Right lobe of liver (tissue), 6 donors: ENCODE data around the gene VARS1. TPM values are rescaled to one million over a fixed set of nuclear protein-coding genes. Genes with fewer than 3 reads are reported as not detected.

Experiments
- ATAC-seq, 4 donors: fragments of 200-7000 bp; cut with Tn5 transposase; one replicate each; pipeline ENCODE4 v1.9.1; 2020; ENCODE audit warnings: mild to moderate bottlenecking in 4 of 4, moderate library complexity in 4 of 4
- DNase-seq, 3 donors: peaks; one replicate each; pipeline ENCODE4 v3.0.0-alpha.2; 2020
- H3K27ac ChIP-seq, 3 donors: fragments of 200-600 bp; one replicate each; pipeline ENCODE4 v1.8.0; 2022
- H3K27me3 ChIP-seq, 2 donors: fragments of 200-600 bp; one replicate each; pipeline ENCODE4 v1.8.0; 2022
- H3K36me3 ChIP-seq, 4 donors: fragments of 200-600 bp; sonication (generic) in 1 of 4; one replicate each; pipeline versions ENCODE4 v1.5.1 to v1.8.0; 2017 to 2022; ENCODE audit warnings: control low read depth in 1 of 4
- H3K4me1 ChIP-seq, 4 donors: fragments of 200-600 bp; sonication (generic) in 1 of 4; one replicate each; pipeline versions ENCODE4 v1.5.1 to v1.8.0; 2017 to 2022; ENCODE audit warnings: control low read depth in 1 of 4
- H3K4me3 ChIP-seq, 3 donors: fragments of 200-600 bp; one replicate each; pipeline ENCODE4 v1.8.0; 2022
- H3K9me3 ChIP-seq, 4 donors: fragments of 200-600 bp; sonication (generic) in 1 of 4; one replicate each; pipeline versions ENCODE4 v1.5.1 to v1.8.0; 2017 to 2022; ENCODE audit warnings: control low read depth in 1 of 4
- POLR2A ChIP-seq: fragments of 450-650 bp; IDR thresholded peaks from one replicate; pipeline ENCODE4 v1.6.1; 2017; ENCODE audit warnings: antibody characterized with exemption, mild to moderate bottlenecking
- WGBS: methylation state at CpG from one replicate; pipeline ENCODE4 v1.1.6; 2018; ENCODE audit warnings: low coverage, low lambda C conversion rate; ENCODE audit not compliant: insufficient coverage; ENCODE audit errors: missing lambda C conversion rate; 5-methylcytosine and 5-hydroxymethylcytosine counted together
- intact Hi-C, 2 donors: fragments of 100-400 bp; cut with DNase I; formaldehyde crosslinking; loops; one replicate each; pipeline versions ENCODE4 v1.11.2 to v1.14.1; 2022
- total RNA-seq, 6 experiments: library from RNA; depleted of rRNA in 2 of 6; stranded (reverse); fragments of >200 nt in 2 of 6; fragmentation: NEBNext Ultra II Directional in 3 of 6; extraction: Animal tissue kit (Norgen Biotek cat#: 25700) in 3 of 6; gene quantifications; one replicate each; pipeline versions ENCODE4 v1.1.0 to v1.2.4, GENCODE V29; 2016 to 2023
- TF ChIP-seq, protein P1 (sequence below), 4 donors: fragments of 200-600 bp in 3 of 4; fragments of 450-650 bp in 1 of 4; IDR thresholded peaks; one replicate each; pipeline versions ENCODE4 v1.5.1 to v1.8.0; 2016 to 2022; ENCODE audit warnings: antibody characterized with exemption in 4 of 4, mild to moderate bottlenecking in 2 of 4
- donor health status: DM: no; HTN: yes; CAD: no.
- donor health status: DM: no; HTN: no; CAD: no.
- donor health status: DM: no; HTN: no; CAD: no.
- donor health status: DM: no; HTN: yes; CAD: no.
- donor health status: DM: no; HTN: yes; CAD: no.

VARS1 gene
- total RNA-seq, 6 experiments from 2014 or later, result 31.0 to 58.1 (median 41.0) TPM

DNA sequence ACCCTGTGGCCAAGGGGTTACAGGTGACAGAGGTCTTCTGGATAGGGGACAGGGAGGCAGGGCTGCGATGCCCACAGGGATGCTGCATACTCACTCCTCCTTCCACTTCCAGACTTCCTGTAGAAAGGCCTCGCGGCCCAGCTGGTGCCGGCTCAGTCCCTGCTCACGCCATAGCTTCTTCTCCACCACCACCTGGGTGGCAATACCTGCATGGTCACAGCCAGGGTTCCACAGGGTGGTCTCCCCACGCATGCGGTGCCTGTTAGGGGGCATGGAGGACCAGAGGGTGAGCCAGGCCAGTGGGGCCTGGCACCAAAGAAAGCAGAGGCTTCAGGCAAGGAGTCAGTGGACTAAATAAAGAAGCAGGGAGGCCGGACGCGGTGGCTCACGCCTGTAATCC lies 10.1 kb downstream of the VARS1 start:
- DNase-seq (peak in 1 of 3 donors; percentile 23), ATAC-seq (peak in 1 of 4 donors; percentile 24)
- Histone ChIP-seq H3K9me3 (no peaks in the 10 kb centered on the region), H3K36me3 (peaks cover 0 to 35% (median 17%) of the 10 kb centered on the region in 4 donors), H3K27ac (no peak overlapping the region), H3K27me3 (no peaks in the 10 kb centered on the region), H3K4me3 (no peak overlapping the region), H3K4me1 (no peaks in the 10 kb centered on the region)
- WGBS, result 95% methylated on average over 6 of the region's 11 CpGs
- intact Hi-C loops, result no loop called here
- TF ChIP-seq POLR2A, result no peak
- TF ChIP-seq, protein P1, sequence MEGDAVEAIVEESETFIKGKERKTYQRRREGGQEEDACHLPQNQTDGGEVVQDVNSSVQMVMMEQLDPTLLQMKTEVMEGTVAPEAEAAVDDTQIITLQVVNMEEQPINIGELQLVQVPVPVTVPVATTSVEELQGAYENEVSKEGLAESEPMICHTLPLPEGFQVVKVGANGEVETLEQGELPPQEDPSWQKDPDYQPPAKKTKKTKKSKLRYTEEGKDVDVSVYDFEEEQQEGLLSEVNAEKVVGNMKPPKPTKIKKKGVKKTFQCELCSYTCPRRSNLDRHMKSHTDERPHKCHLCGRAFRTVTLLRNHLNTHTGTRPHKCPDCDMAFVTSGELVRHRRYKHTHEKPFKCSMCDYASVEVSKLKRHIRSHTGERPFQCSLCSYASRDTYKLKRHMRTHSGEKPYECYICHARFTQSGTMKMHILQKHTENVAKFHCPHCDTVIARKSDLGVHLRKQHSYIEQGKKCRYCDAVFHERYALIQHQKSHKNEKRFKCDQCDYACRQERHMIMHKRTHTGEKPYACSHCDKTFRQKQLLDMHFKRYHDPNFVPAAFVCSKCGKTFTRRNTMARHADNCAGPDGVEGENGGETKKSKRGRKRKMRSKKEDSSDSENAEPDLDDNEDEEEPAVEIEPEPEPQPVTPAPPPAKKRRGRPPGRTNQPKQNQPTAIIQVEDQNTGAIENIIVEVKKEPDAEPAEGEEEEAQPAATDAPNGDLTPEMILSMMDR (IDR thresholded peaks at IDR 0.05), result no peak

DNA sequence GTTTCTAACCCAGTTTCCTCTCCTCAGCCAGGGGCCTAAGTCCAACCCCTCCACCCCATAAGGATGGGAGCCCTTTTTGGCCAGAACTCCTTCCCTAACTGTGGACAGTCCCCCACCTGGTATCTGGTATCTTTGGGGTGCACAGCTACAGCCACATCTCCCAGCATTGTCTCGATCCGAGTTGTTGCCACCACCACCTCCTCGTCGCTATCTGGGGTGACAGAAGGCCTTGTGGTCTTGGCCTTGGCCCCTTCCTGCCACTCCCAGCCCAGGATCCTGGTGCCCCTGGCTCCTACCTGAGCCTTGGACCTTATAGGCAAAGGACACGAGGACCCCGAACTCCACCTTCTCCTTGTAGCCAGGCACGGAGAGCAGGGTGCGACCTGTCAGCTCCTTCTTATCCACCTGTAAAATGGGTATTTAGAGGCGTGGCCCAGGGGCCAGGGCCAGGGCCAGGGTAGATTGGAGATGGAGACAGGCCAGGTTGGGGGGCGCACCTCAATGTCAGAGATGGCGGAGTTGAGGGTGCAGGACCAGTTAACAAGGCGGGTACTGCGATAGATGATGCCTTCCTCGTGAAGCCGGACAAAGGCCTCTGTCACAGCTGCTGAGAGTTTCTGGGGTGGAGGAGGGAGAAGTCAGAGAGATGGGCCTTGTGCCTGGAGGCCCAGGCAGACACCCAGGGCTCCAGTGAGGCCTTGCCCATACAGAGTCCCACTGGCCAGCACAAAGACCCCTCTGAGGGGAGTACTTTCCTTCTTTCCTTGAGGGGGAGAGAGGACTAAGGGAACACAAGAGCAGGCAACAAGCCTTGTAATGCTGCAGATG lies 11.2 kb downstream of the VARS1 start:
- Histone ChIP-seq H3K36me3 (peaks cover 0 to 39% (median 22%) of the 10 kb centered on the region in 4 donors), H3K9me3 (no peaks in the 10 kb centered on the region), H3K27ac (no peak overlapping the region), H3K27me3 (no peaks in the 10 kb centered on the region), H3K4me1 (no peaks in the 10 kb centered on the region), H3K4me3 (no peak overlapping the region)
- intact Hi-C loops, result no loop called here
- ATAC-seq (no peak), DNase-seq (no peak)
- WGBS, result 97% methylated on average over 9 of the region's 15 CpGs
- no peak for TF ChIP-seq POLR2A
- TF ChIP-seq, protein P1 (IDR thresholded peaks at IDR 0.05), result no peak

DNA sequence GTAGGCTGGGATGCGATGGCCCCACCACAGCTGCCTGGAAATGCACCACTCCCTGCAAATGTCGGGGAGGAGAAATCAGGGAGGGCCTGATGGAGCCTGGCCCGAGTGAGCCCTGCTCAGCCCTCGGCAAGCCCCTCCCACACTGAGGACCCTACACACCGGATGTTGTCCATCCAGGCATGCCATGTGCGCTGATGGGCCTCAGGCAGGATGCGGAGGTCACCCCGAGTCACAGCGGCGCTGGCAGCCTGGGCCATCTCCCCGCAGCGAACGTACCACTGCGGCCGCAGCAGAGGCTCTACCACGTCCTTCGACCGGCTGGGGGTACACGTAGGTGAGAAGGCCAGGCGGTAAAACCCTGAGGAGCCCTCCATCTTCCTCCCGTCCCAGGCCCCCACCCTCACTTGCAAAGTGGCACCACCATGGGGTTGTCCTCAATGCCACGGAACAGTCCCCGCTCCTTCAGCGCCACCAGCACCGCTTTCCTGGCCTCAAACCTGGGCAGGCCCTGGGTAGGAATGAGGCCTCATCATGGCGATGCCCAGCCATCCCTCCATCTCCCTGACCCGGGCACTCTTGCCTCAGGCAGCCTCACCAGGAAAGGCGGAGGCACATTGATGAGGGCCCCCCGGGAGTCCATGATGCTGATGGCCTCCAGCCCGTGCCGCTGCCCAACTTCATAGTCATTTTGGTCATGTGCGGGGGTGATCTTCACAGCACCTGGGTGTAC lies 13.3 kb downstream of the VARS1 start:
- TF ChIP-seq, protein P1 (IDR thresholded peaks at IDR 0.05), result no peak
- no peak for TF ChIP-seq POLR2A
- H3K36me3 ChIP-seq, result peaks cover 0 to 43% (median 22%) of the 10 kb centered on the region in 4 donors
- no peak overlapping the region for H3K27ac ChIP-seq
- DNase-seq, result no peak
- WGBS, result 78% methylated on average over 4 of the region's 32 CpGs
- peaks cover 0 to 3% (median 0%) of the 10 kb centered on the region in 4 donors for H3K4me1 ChIP-seq
- no peaks in the 10 kb centered on the region for H3K9me3 ChIP-seq
- no peaks in the 10 kb centered on the region for H3K27me3 ChIP-seq
- H3K4me3 ChIP-seq, result no peak overlapping the region
- intact Hi-C loops, result no loop called here
- ATAC-seq, result no peak

DNA sequence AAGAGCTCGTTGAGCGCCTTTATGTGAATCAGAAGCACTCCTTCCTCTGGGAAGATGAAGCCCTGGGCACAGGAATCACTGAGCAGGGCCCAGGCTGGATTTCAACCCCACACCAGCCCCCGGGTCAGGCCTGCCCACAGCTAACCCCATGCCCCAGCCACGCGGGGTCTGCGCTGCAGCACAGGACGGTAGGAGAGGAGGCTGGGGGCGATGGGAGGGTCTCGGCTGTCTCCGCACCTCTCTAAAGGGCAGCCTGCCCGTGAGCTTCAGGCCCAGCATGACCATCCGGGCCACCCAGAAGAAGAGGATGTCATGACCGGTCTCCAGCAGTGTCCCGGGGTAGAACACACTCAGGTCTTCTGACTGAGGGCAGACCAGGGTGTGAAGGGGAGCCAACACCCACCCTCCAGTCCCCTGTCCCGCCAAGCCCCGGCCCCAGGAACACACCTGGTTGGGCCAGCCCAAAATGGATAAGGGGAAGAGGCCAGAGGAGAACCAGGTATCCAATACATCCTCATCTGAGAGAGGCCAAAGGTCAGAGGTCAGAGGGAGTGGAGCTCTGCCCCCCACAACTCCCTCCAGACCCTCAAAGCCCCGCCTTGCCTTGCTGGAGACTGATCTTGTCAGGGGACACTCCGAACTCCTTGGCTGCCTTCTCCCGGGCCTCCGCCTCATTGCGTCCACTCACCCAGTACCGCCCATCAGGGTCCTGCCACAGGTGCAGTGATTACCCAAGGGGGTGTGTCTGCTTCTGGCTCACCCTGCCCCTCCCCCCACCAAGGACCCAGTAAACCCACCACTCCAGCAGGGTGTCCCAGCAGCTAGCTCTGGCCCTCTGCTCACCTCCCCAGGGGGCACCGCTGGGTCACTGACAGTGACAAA lies 14.1 kb downstream of the VARS1 start:
- intact Hi-C loops, result no loop called here
- Histone ChIP-seq H3K27me3 (no peaks in the 10 kb centered on the region), H3K4me3 (no peak overlapping the region), H3K27ac (no peak overlapping the region), H3K4me1 (peaks cover 0 to 11% (median 3%) of the 10 kb centered on the region in 4 donors), H3K36me3 (peaks cover 0 to 43% (median 22%) of the 10 kb centered on the region in 4 donors), H3K9me3 (no peaks in the 10 kb centered on the region)
- TF ChIP-seq, protein P1 (IDR thresholded peaks at IDR 0.05), result no peak
- TF ChIP-seq POLR2A, result no peak
- ATAC-seq (no peak), DNase-seq (no peak)
- 93% methylated on average over 5 of the region's 23 CpGs for WGBS
